ENCODE results near the gene ZNF827. TPM values are rescaled to one million over a fixed set of nuclear protein-coding genes. Genes with fewer than 3 reads are reported as not detected.

The ZNF827 gene
- polyA plus RNA-seq, 1 donor from 2014 or later, result 12.1 TPM

DNA sequence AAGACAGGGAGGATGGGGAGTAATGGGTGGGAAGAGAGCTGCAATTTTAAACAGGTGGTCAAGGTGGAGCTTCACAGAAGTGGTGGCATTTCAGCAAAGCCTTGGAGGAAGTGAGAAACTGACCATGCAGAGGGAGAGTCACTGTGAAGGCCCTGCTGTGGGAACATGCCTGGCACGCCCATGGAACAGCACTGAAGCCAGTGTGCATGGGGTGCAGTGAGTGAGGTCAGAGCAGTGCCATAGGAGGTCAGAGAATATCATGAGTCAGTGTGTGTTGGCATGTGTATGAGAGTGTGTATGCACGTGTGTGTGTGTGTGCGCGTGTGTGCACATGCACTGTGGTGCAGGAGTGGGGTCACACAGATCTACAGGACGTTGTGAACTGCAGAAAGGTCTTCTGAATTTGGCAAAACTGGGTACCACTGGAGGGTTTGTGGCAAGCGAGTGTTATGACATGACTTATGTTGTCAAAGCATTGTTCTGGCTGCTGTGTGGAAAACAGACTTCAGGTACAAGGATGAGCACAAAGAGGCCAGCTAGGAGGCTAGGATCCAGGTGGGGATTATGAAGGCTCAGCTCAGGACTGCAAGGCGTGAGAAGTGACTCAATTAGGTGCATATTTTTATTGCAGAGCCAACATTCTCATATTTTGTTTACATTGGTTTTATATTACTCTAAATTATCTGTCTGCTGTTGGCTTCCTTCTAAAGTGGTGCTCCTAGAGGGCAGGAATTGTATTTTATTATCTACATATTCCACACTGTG, 34.0 kb downstream of the ZNF827 start:
- no peaks in the 10 kb centered on the region for H3F3A ChIP-seq (ENCODE audit: insufficient read depth, low read length, poor library complexity, severe bottlenecking)
- H3K79me2 ChIP-seq (replicated peaks; ENCODE audit: insufficient read depth, low read length), result peaks cover 29% of the 10 kb centered on the region
- H3K4me3 ChIP-seq (ENCODE audit: low read length), result no peak overlapping the region
- H3K9me2 ChIP-seq (ENCODE audit: insufficient read depth, low read length), result no peaks in the 10 kb centered on the region
- H3K9me3 ChIP-seq (ENCODE audit: low read length), result no peaks in the 10 kb centered on the region
- H3K9ac ChIP-seq (ENCODE audit: low read length), result no peak overlapping the region
- no peaks in the 10 kb centered on the region for H3K27me3 ChIP-seq (ENCODE audit: insufficient read depth, low read depth, low read length)
- H3K4me2 ChIP-seq (ENCODE audit: low read length), result no peak overlapping the region
- H4K20me1 ChIP-seq (ENCODE audit: insufficient read depth), result no peaks in the 10 kb centered on the region
- H3K36me3 ChIP-seq (ENCODE audit: insufficient read depth, low read length), result peaks cover 5% of the 10 kb centered on the region
- no peak overlapping the region for H2AFZ ChIP-seq (ENCODE audit: low read depth, low read length)
- TF ChIP-seq EP300 (conservative IDR thresholded peaks at IDR 0.05; ENCODE audit: poor library complexity, severe bottlenecking) (no peak), SMC3 (conservative IDR thresholded peaks at IDR 0.05; ENCODE audit: poor library complexity) (no peak), REST (IDR thresholded peaks at IDR 0.05; ENCODE audit: borderline replicate concordance) (no peak), EZH2 (IDR thresholded peaks at IDR 0.05; ENCODE audit: borderline replicate concordance, insufficient read depth, low read length, poor library complexity, severe bottlenecking) (no peak)
- no peak overlapping the region for H3K27ac ChIP-seq (ENCODE audit: low read length)

- no peak overlapping the region for H3K27ac ChIP-seq (ENCODE audit: low read length)
- no peaks in the 10 kb centered on the region for H3F3A ChIP-seq (ENCODE audit: insufficient read depth, low read length, poor library complexity, severe bottlenecking)
- peaks cover 42% of the 10 kb centered on the region for H3K79me2 ChIP-seq (replicated peaks; ENCODE audit: insufficient read depth, low read length)
- no peak overlapping the region for H3K4me3 ChIP-seq (ENCODE audit: low read length)
- TF ChIP-seq RAD21 (conservative IDR thresholded peaks at IDR 0.05) (no peak), EP300 (conservative IDR thresholded peaks at IDR 0.05; ENCODE audit: poor library complexity, severe bottlenecking) (no peak), REST (IDR thresholded peaks at IDR 0.05; ENCODE audit: borderline replicate concordance) (no peak), POLR2AphosphoS5 (IDR thresholded peaks at IDR 0.05) (no peak), EZH2 (IDR thresholded peaks at IDR 0.05; ENCODE audit: borderline replicate concordance, insufficient read depth, low read length, poor library complexity, severe bottlenecking) (no peak), MXI1 (conservative IDR thresholded peaks at IDR 0.05; ENCODE audit: poor library complexity, severe bottlenecking) (no peak), TAF1 (IDR thresholded peaks at IDR 0.05; ENCODE audit: low read depth) (no peak), SMC3 (conservative IDR thresholded peaks at IDR 0.05; ENCODE audit: poor library complexity) (no peak), CTCF (IDR thresholded peaks at IDR 0.05; ENCODE audit: poor library complexity, severe bottlenecking) (no peak)
- H3K9me3 ChIP-seq (ENCODE audit: low read length), result no peaks in the 10 kb centered on the region
- no peaks in the 10 kb centered on the region for H3K27me3 ChIP-seq (ENCODE audit: insufficient read depth, low read depth, low read length)
- H4K20me1 ChIP-seq (ENCODE audit: insufficient read depth), result no peaks in the 10 kb centered on the region
- no peak overlapping the region for H3K9ac ChIP-seq (ENCODE audit: low read length)
- H3K36me3 ChIP-seq (ENCODE audit: insufficient read depth, low read length), result peaks cover 5% of the 10 kb centered on the region
- no peak overlapping the region for H3K4me2 ChIP-seq (ENCODE audit: low read length)
- no peak overlapping the region for H2AFZ ChIP-seq (ENCODE audit: low read depth, low read length)
- no peaks in the 10 kb centered on the region for H3K9me2 ChIP-seq (ENCODE audit: insufficient read depth, low read length)
These were observed 36.1 kb downstream of the ZNF827 start for GRCh38 chr4:145902522-145902921.

Measured in neural cell (in vitro differentiated cells).